A549 (cell line): Measurements from ENCODE around the gene HS3ST4. TPM values are rescaled to one million over a fixed set of nuclear protein-coding genes. Genes with fewer than 3 reads are reported as not detected.

Experiments
- ATAC-seq, 2 experiments: fragments of 200-7000 bp in 1 of 2; fragments of >200 bp in 1 of 2; cut with Nextera tagmentation in 1 of 2; cut with Tn5 transposase in 1 of 2; 3 replicates each; pipeline versions ENCODE4 v1.8.0 to v1.9.1; 2018 to 2020; ENCODE audit warnings: mild to moderate bottlenecking in 1 of 2, moderate library complexity in 1 of 2
- CTCF ChIA-PET: fragments of 300-600 bp; sonication (Branson Sonifier 250); formaldehyde crosslinking; extraction: SDS; loops from one replicate; lab custom pipeline; 2021; ENCODE audit warnings: antibody characterized with exemption, inconsistent platforms; lab: Yijun Ruan, JAX
- POLR2A ChIA-PET: fragments of 350-600 bp; formaldehyde crosslinking; extraction: SDS; loops from one replicate; lab custom pipeline; 2021; ENCODE audit warnings: antibody characterized with exemption, inconsistent platforms; lab: Yijun Ruan, JAX
- DNase-seq, 2 experiments: peaks; one replicate each; pipeline versions ENCODE4 v3.0.0 to v3.0.0-alpha.2; 2011 to 2016; ENCODE audit warnings: low read depth in 1 of 2, low spot score in 1 of 2
- FAIRE-seq: peaks from 2 replicates; lab custom pipeline; 2011; peaks lifted over from hg19 to GRCh38; lab: Jason Lieb, UNC
- H3K27ac ChIP-seq, 2 experiments: fragments of >200 bp; sonication (Bioruptor Twin); formaldehyde crosslinking; 3 replicates each; pipeline ENCODE4 v1.5.1; 2016 to 2017
- H3K4me1 ChIP-seq: fragments of >200 bp; sonication (Bioruptor Twin); formaldehyde crosslinking; 3 replicates; pipeline ENCODE4 v1.6.1; 2016
- H3K4me2 ChIP-seq: fragments of >200 bp; sonication (Bioruptor Twin); formaldehyde crosslinking; 3 replicates; pipeline ENCODE4 v1.6.1; 2016
- H3K4me3 ChIP-seq: fragments of >200 bp; sonication (Bioruptor Twin); formaldehyde crosslinking; 3 replicates; pipeline ENCODE4 v1.5.1; 2016
- H3K9me3 ChIP-seq: fragments of >200 bp; sonication (Bioruptor Twin); formaldehyde crosslinking; 3 replicates; pipeline ENCODE4 v1.6.1; 2016
- BHLHE40 ChIP-seq: IDR thresholded peaks from 2 replicates; pipeline ENCODE4 v1.6.1; 2012; ENCODE audit warnings: low read depth, low read length, inconsistent platforms
- CBX2 ChIP-seq: fragments of 200-600 bp; sonication (generic); IDR thresholded peaks from 2 replicates; pipeline ENCODE4 v1.6.1; 2016; ENCODE audit warnings: low read depth, mild to moderate bottlenecking, borderline replicate concordance
- CEBPB ChIP-seq, 2 experiments: fragments of >200 bp in 1 of 2; sonication (Bioruptor Twin) in 1 of 2; formaldehyde crosslinking in 1 of 2; IDR thresholded peaks; 2 replicates each; pipeline ENCODE4 v1.6.1; 2012 to 2016
- CHD2 ChIP-seq: fragments of 150-350 bp; IDR thresholded peaks from 2 replicates; pipeline ENCODE4 v1.6.1; 2014; ENCODE audit warnings: low read length; ENCODE audit not compliant: partially characterized antibody
- ESRRA ChIP-seq: fragments of 150-350 bp; IDR thresholded peaks from 2 replicates; pipeline ENCODE4 v1.6.1; 2014; ENCODE audit warnings: mild to moderate bottlenecking, low read length, borderline replicate concordance
- FOSB ChIP-seq: fragments of 250-450 bp; sonication (Bioruptor Pico); IDR thresholded peaks from 2 replicates; pipeline ENCODE4 v1.5.0; 2020; ENCODE audit warnings: mild to moderate bottlenecking, moderate library complexity
- FOSL2 ChIP-seq, 2 experiments: fragments of 450-650 bp in 1 of 2; fragments of >200 bp in 1 of 2; sonication (Bioruptor Twin) in 1 of 2; formaldehyde crosslinking; IDR thresholded peaks; 2 replicates each; pipeline versions ENCODE4 v1.5.0 to v1.6.1; 2016 to 2020; ENCODE audit warnings: mild to moderate bottlenecking in 1 of 2, moderate library complexity in 1 of 2
- GATA3 ChIP-seq: IDR thresholded peaks from 2 replicates; pipeline ENCODE4 v1.6.1; 2012; ENCODE audit warnings: borderline replicate concordance
- HEYL ChIP-seq: fragments of 250-450 bp; sonication (Bioruptor Pico); IDR thresholded peaks from 2 replicates; pipeline ENCODE4 v1.8.0; 2021; ENCODE audit warnings: mild to moderate bottlenecking, moderate library complexity
- KDM1A ChIP-seq: fragments of 200-600 bp; sonication (generic); IDR thresholded peaks from 2 replicates; pipeline ENCODE4 v1.6.1; 2016; ENCODE audit warnings: low read depth, mild to moderate bottlenecking
- MAZ ChIP-seq: fragments of 150-350 bp; IDR thresholded peaks from 2 replicates; pipeline ENCODE4 v1.6.1; 2014; ENCODE audit warnings: antibody characterized with exemption, low read depth, low read length, borderline replicate concordance
- MYC ChIP-seq: IDR thresholded peaks from 2 replicates; pipeline ENCODE4 v1.6.1; 2012; ENCODE audit warnings: mild to moderate bottlenecking, inconsistent platforms, low read length, improper control_type of control experiment, borderline replicate concordance
- NFE2L2 ChIP-seq: fragments of 150-350 bp; conservative IDR thresholded peaks from 2 replicates; pipeline ENCODE4 v1.6.1; 2014; ENCODE audit warnings: low read length
- NR3C1 ChIP-seq: fragments of >200 bp; sonication (Bioruptor Twin); formaldehyde crosslinking; IDR thresholded peaks from 3 replicates; pipeline ENCODE4 v1.6.1; 2017
- PHF8 ChIP-seq: fragments of 200-600 bp; sonication (generic); IDR thresholded peaks from 2 replicates; pipeline ENCODE4 v1.6.1; 2016; ENCODE audit warnings: low read depth, mild to moderate bottlenecking, antibody characterized with exemption, moderate library complexity, borderline replicate concordance
- POLR2A ChIP-seq: IDR thresholded peaks from 2 replicates; pipeline ENCODE4 v1.6.1; 2012; ENCODE audit warnings: mild to moderate bottlenecking, low read length
- RNF2 ChIP-seq: fragments of 200-600 bp; sonication (generic); IDR thresholded peaks from 2 replicates; pipeline ENCODE4 v1.6.1; 2016; ENCODE audit warnings: low read depth, mild to moderate bottlenecking, antibody characterized with exemption, moderate library complexity, borderline replicate concordance
- TFCP2L1 ChIP-seq: fragments of 250-450 bp; sonication (Bioruptor Pico); IDR thresholded peaks from 2 replicates; pipeline ENCODE4 v1.5.0; 2021; ENCODE audit warnings: mild to moderate bottlenecking
- ZNF302 ChIP-seq: fragments of 250-450 bp; sonication (Bioruptor Pico); IDR thresholded peaks from 2 replicates; pipeline ENCODE4 v1.9.0; 2021; ENCODE audit warnings: inconsistent platforms, mild to moderate bottlenecking, moderate library complexity
- ZSCAN20 ChIP-seq: fragments of 250-450 bp; sonication (Bioruptor Pico); IDR thresholded peaks from 2 replicates; pipeline ENCODE4 v1.8.0; 2022; ENCODE audit warnings: mild to moderate bottlenecking, moderate library complexity
- whole genome bisulfite sequencing: methylation state at CpG from one replicate; pipeline ENCODE4 v1.1.6; 2017; ENCODE audit errors: missing lambda C conversion rate; 5-methylcytosine and 5-hydroxymethylcytosine counted together
- polyA plus RNA-seq, 4 experiments: library from polyadenylated mRNA; depleted of rRNA in 3 of 4; stranded (reverse); fragments of >200 nt; fragmentation: RNase III in 1 of 4; extraction: RNeasy Plus Mini Kit Qiagen cat#74134 plus additional on column Dnase treatment in 1 of 4; gene quantifications; 2 replicates in 3 of 4; 3 replicates in 1 of 4; pipeline ENCODE4 v1.2.3, GENCODE V29; 2011 to 2017
- TF ChIP-seq, protein P1 (sequence below): fragments of 250-450 bp; sonication (Bioruptor Pico); IDR thresholded peaks from 2 replicates; pipeline ENCODE4 v1.5.0; 2020; ENCODE audit warnings: low read depth, mild to moderate bottlenecking, moderate library complexity
- TF ChIP-seq, protein P2 (sequence below): fragments of 450-650 bp; IDR thresholded peaks from 2 replicates; pipeline ENCODE4 v1.6.1; 2014; ENCODE audit warnings: antibody characterized with exemption
- TF ChIP-seq, protein P3 (sequence below): IDR thresholded peaks from 2 replicates; pipeline ENCODE4 v1.6.1; 2012
- TF ChIP-seq, protein P4 (sequence below): fragments of >200 bp; sonication (Bioruptor Twin); formaldehyde crosslinking; IDR thresholded peaks from 3 replicates; pipeline ENCODE4 v1.5.1; 2016
- TF ChIP-seq, protein P5 (sequence below): fragments of >200 bp; sonication (Bioruptor Twin); formaldehyde crosslinking; IDR thresholded peaks from 2 replicates; pipeline ENCODE4 v1.6.1; 2016
- TF ChIP-seq, protein P6 (sequence below): fragments of 250-450 bp; sonication (Bioruptor Pico); IDR thresholded peaks from 2 replicates; pipeline ENCODE4 v1.5.0; 2021; ENCODE audit warnings: mild to moderate bottlenecking, moderate library complexity, borderline replicate concordance

HS3ST4 gene
- polyA plus RNA-seq, 2 of the 4 experiments (the other 2 are of a cell fraction) = not detected

DNA sequence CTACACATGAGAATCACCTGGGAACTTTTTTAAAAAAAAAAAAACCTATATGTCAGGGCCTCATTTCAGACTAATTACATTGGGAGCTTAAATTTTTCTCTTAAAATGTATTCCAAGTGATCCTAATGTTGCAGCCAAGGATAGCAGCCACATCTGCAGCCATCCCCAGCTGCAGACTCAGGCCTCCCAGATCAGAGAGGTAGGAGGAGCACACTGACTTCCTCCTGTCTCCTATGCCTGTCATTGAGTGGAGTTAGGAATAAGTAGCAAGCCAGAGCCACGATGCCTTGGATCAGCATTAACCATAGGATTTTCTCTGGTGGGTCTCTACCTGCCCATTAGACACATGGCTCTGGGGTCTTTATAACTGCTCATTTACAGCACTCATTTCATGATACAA, 463.5 kb downstream of the HS3ST4 start:
- 0% methylated on average over 1 of the region's 1 CpG for WGBS
- DNase-seq = no peak
- no peaks in the 10 kb centered on the region for H3K4me1 ChIP-seq
- no peak for FAIRE-seq
- H3K9me3 ChIP-seq = no peaks in the 10 kb centered on the region
- POLR2A ChIA-PET = no interaction called here
- H3K27ac ChIP-seq = no peak overlapping the region
- CTCF ChIA-PET = interaction anchor here (0.6 kb wide), 2 partner anchors 161 to 1651 kb away, joined by 3 to 6 read pairs; no protein-coding TSS in a partner anchor
- TF ChIP-seq ZNF302 (CRISPR knock-in tag) (no peak), NFE2L2 (no peak), ZSCAN20 (CRISPR knock-in tag) (no peak), CBX2 (no peak), CHD2 (no peak), FOSB (CRISPR knock-in tag) (no peak), FOSL2 (IDR thresholded peaks at IDR 0.05) (no peak), FOSL2 (CRISPR knock-in tag; IDR thresholded peaks at IDR 0.05) (no peak), CEBPB (IDR thresholded peaks at IDR 0.05) (no peak), POLR2A (no peak)
- TF ChIP-seq, protein P1, sequence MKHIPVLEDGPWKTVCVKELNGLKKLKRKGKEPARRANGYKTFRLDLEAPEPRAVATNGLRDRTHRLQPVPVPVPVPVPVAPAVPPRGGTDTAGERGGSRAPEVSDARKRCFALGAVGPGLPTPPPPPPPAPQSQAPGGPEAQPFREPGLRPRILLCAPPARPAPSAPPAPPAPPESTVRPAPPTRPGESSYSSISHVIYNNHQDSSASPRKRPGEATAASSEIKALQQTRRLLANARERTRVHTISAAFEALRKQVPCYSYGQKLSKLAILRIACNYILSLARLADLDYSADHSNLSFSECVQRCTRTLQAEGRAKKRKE = no peak
- H3K4me2 ChIP-seq = no peak overlapping the region
- H3K4me3 ChIP-seq = no peak overlapping the region
- ATAC-seq = no peak

DNA sequence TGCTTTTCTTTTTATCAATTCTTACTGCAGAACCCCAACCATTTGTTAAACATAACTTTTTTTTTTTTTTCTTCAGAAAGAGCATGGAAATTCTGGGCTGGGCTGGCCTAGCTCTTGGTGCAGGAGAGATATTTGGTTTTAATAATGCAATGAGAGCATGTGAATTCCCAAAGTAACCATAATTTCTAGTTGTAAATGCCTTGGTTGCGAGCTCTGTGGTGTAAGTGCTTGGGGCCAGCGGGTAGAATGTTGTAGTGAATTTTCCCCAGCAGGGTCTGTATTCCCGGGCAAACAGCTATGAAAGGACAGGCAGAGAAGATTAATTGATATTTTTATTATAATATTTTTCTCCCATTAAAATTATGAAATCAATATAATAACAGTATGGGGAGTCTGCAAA, 465.6 kb downstream of the HS3ST4 start:
- no peak for ATAC-seq
- DNase-seq = no peak
- TF ChIP-seq HEYL (no peak), NR3C1 (no peak), FOSB (CRISPR knock-in tag) (no peak), POLR2A (no peak), GATA3 (no peak), ESRRA (no peak), TFCP2L1 (no peak), BHLHE40 (no peak), RNF2 (no peak), MYC (no peak), NFE2L2 (no peak), PHF8 (no peak), KDM1A (no peak), MAZ (no peak)
- TF ChIP-seq, protein P2, sequence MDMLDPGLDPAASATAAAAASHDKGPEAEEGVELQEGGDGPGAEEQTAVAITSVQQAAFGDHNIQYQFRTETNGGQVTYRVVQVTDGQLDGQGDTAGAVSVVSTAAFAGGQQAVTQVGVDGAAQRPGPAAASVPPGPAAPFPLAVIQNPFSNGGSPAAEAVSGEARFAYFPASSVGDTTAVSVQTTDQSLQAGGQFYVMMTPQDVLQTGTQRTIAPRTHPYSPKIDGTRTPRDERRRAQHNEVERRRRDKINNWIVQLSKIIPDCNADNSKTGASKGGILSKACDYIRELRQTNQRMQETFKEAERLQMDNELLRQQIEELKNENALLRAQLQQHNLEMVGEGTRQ = no peak
- TF ChIP-seq, protein P3, sequence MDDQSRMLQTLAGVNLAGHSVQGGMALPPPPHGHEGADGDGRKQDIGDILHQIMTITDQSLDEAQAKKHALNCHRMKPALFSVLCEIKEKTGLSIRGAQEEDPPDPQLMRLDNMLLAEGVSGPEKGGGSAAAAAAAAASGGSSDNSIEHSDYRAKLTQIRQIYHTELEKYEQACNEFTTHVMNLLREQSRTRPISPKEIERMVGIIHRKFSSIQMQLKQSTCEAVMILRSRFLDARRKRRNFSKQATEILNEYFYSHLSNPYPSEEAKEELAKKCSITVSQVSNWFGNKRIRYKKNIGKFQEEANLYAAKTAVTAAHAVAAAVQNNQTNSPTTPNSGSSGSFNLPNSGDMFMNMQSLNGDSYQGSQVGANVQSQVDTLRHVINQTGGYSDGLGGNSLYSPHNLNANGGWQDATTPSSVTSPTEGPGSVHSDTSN = no peak
- TF ChIP-seq, protein P1 = no peak
- TF ChIP-seq, protein P4, sequence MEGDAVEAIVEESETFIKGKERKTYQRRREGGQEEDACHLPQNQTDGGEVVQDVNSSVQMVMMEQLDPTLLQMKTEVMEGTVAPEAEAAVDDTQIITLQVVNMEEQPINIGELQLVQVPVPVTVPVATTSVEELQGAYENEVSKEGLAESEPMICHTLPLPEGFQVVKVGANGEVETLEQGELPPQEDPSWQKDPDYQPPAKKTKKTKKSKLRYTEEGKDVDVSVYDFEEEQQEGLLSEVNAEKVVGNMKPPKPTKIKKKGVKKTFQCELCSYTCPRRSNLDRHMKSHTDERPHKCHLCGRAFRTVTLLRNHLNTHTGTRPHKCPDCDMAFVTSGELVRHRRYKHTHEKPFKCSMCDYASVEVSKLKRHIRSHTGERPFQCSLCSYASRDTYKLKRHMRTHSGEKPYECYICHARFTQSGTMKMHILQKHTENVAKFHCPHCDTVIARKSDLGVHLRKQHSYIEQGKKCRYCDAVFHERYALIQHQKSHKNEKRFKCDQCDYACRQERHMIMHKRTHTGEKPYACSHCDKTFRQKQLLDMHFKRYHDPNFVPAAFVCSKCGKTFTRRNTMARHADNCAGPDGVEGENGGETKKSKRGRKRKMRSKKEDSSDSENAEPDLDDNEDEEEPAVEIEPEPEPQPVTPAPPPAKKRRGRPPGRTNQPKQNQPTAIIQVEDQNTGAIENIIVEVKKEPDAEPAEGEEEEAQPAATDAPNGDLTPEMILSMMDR = no peak
- TF ChIP-seq, protein P5, sequence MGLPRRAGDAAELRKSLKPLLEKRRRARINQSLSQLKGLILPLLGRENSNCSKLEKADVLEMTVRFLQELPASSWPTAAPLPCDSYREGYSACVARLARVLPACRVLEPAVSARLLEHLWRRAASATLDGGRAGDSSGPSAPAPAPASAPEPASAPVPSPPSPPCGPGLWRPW = no peak
- TF ChIP-seq, protein P6, sequence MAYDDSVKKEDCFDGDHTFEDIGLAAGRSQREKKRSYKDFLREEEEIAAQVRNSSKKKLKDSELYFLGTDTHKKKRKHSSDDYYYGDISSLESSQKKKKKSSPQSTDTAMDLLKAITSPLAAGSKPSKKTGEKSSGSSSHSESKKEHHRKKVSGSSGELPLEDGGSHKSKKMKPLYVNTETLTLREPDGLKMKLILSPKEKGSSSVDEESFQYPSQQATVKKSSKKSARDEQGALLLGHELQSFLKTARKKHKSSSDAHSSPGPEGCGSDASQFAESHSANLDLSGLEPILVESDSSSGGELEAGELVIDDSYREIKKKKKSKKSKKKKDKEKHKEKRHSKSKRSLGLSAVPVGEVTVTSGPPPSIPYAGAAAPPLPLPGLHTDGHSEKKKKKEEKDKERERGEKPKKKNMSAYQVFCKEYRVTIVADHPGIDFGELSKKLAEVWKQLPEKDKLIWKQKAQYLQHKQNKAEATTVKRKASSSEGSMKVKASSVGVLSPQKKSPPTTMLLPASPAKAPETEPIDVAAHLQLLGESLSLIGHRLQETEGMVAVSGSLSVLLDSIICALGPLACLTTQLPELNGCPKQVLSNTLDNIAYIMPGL (CRISPR knock-in tag) = no peak
- Histone ChIP-seq H3K4me2 (no peak overlapping the region), H3K9me3 (no peaks in the 10 kb centered on the region), H3K4me3 (no peak overlapping the region), H3K4me1 (no peaks in the 10 kb centered on the region), H3K27ac (no peak overlapping the region)
- POLR2A ChIA-PET = no interaction called here
- FAIRE-seq = no peak
- CTCF ChIA-PET = no interaction called here
- WGBS = 0% methylated on average over 3 of the region's 3 CpGs
